ENCODE results near the gene AP1B1. TPM values are rescaled to one million over a fixed set of nuclear protein-coding genes. Genes with fewer than 3 reads are reported as not detected.

AP1B1 gene
- total RNA-seq, 1 experiment from 2014 or later, result 77.9 TPM

GRCh38 chr22:29379258-29379657 is 9.1 kb downstream of the AP1B1 start (continued):
- TF ChIP-seq ARID4B (CRISPR knock-in tag; IDR thresholded peaks at IDR 0.05; ENCODE audit: borderline replicate concordance) (no peak), ATF6 (CRISPR knock-in tag; IDR thresholded peaks at IDR 0.05) (no peak)

GRCh38 chr22:29377979-29378378 is 10.4 kb downstream of the AP1B1 start:
- DNase-seq (ENCODE audit: low spot score) (no peak), ATAC-seq (no peak)
- H3K27ac Mint-ChIP-seq, result no peak overlapping the region
- H3K9me3 Mint-ChIP-seq, result no peaks in the 10 kb centered on the region
- 0 out of 2 replicates have a peak, but pooled peaks cover 3% of the 10 kb centered on the region for H3K4me1 Mint-ChIP-seq
- POLR2A ChIA-PET, result interaction anchor here (0.7 kb wide), 1 partner anchor 41 kb away, joined by 3 read pairs; no protein-coding TSS in a partner anchor
- CTCF ChIA-PET, result no interaction called here
- H3K4me3 Mint-ChIP-seq, result no peak overlapping the region
- TF ChIP-seq E2F5 (CRISPR knock-in tag; IDR thresholded peaks at IDR 0.05) (no peak), EMX1 (CRISPR knock-in tag; IDR thresholded peaks at IDR 0.05) (no peak), HMGXB4 (CRISPR knock-in tag; IDR thresholded peaks at IDR 0.05) (no peak), E2F4 (CRISPR knock-in tag; IDR thresholded peaks at IDR 0.05; ENCODE audit: borderline replicate concordance, low read depth) (no peak), SP1 (CRISPR knock-in tag; conservative IDR thresholded peaks at IDR 0.05) (no peak), HMGA2 (CRISPR knock-in tag; IDR thresholded peaks at IDR 0.05) (no peak), ZNF138 (CRISPR knock-in tag; conservative IDR thresholded peaks at IDR 0.05) (no peak), ZBTB43 (CRISPR knock-in tag; IDR thresholded peaks at IDR 0.05) (no peak), ETV6 (CRISPR knock-in tag; IDR thresholded peaks at IDR 0.05) (no peak), SMAD4 (CRISPR knock-in tag; IDR thresholded peaks at IDR 0.05) (no peak), KAT7 (CRISPR knock-in tag; IDR thresholded peaks at IDR 0.05; ENCODE audit: borderline replicate concordance) (no peak), PRDM15 (CRISPR knock-in tag; IDR thresholded peaks at IDR 0.05) (no peak), MLX (CRISPR knock-in tag; IDR thresholded peaks at IDR 0.05) (no peak), PREB (CRISPR knock-in tag; IDR thresholded peaks at IDR 0.05; ENCODE audit: borderline replicate concordance) (no peak), NR2C2 (CRISPR knock-in tag; IDR thresholded peaks at IDR 0.05) (no peak), NFATC4 (CRISPR knock-in tag; IDR thresholded peaks at IDR 0.05) (no peak)
- peaks cover 16% of the 10 kb centered on the region for H3K36me3 Mint-ChIP-seq
- H3K27me3 Mint-ChIP-seq (ENCODE audit: low read depth), result no peaks in the 10 kb centered on the region
